GM23338 (cell line): ENCODE measurements around the gene KICS2.

ENCODE experiments used
- CREB1 ChIP-seq: fragments of 250-450 bp; sonication (Bioruptor Pico); IDR thresholded peaks from 2 replicates; pipeline ENCODE4 v1.5.0; 2020; ENCODE audit warnings: low read depth, mild to moderate bottlenecking, moderate library complexity
- CTCF ChIP-seq, 2 experiments: fragments of 200-600 bp in 1 of 2; sonication (generic) in 1 of 2; conservative IDR thresholded peaks; 2 replicates each; pipeline versions ENCODE4 v1.5.1 to v1.6.1; 2016 to 2017; ENCODE audit warnings: antibody characterized with exemption in 2 of 2, low read depth in 2 of 2, mild to moderate bottlenecking in 2 of 2, moderate library complexity in 1 of 2
- EZH2 ChIP-seq: fragments of 200-600 bp; sonication (generic); IDR thresholded peaks from one replicate; pipeline ENCODE4 v1.8.0; 2017; ENCODE audit warnings: antibody characterized with exemption, mild to moderate bottlenecking, low read depth; ENCODE audit not compliant: unreplicated experiment
- EZH2phosphoT487 ChIP-seq: fragments of 200-600 bp; sonication (generic); IDR thresholded peaks from one replicate; pipeline ENCODE4 v1.8.1; 2018; ENCODE audit warnings: antibody characterized with exemption; ENCODE audit not compliant: unreplicated experiment
- POLR2AphosphoS5 ChIP-seq: IDR thresholded peaks from 2 replicates; pipeline ENCODE4 v1.6.1; 2016; ENCODE audit warnings: antibody characterized with exemption, low read depth
- STAT1 ChIP-seq: IDR thresholded peaks from one replicate; pipeline ENCODE4 v1.6.1; 2016; ENCODE audit warnings: antibody characterized with exemption; ENCODE audit not compliant: unreplicated experiment
- ZNF114 ChIP-seq: fragments of 250-450 bp; sonication (Bioruptor Pico); IDR thresholded peaks from 2 replicates; pipeline ENCODE4 v1.5.0; 2020; ENCODE audit warnings: mild to moderate bottlenecking, moderate library complexity
- TF ChIP-seq, protein P1 (sequence below): IDR thresholded peaks from one replicate; pipeline ENCODE4 v1.6.1; 2018; ENCODE audit warnings: antibody characterized with exemption; ENCODE audit not compliant: unreplicated experiment
- TF ChIP-seq, protein P2 (sequence below): IDR thresholded peaks from 2 replicates; pipeline ENCODE4 v1.6.1; 2016; ENCODE audit warnings: antibody characterized with exemption

DNA sequence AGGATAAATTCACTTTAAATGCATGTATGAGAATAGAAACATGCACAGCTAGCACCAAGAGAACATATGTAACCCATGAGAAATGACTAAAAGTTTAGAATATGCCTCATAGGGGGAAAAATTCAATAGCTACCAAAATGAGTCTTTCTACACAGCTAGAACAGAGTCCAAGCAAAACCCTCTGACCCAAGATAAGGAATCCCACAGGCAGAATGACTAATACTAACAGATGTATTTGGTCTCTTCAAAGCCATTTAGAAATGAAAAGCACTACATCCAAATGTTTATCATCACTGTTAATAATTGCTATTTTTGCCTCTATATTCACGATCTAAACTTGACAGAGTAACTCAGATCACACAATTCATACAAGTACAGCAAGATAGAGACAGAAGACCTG is 44.0 kb downstream of the KICS2 start:
- TF ChIP-seq CTCF (conservative IDR thresholded peaks at IDR 0.05; ENCODE audit: low read depth in 2 of 2) (no peak), EZH2phosphoT487 (no peak), ZNF114 (no peak), POLR2AphosphoS5 (no peak), EZH2 (no peak), STAT1 (no peak), CREB1 (no peak)
- TF ChIP-seq, protein P1, sequence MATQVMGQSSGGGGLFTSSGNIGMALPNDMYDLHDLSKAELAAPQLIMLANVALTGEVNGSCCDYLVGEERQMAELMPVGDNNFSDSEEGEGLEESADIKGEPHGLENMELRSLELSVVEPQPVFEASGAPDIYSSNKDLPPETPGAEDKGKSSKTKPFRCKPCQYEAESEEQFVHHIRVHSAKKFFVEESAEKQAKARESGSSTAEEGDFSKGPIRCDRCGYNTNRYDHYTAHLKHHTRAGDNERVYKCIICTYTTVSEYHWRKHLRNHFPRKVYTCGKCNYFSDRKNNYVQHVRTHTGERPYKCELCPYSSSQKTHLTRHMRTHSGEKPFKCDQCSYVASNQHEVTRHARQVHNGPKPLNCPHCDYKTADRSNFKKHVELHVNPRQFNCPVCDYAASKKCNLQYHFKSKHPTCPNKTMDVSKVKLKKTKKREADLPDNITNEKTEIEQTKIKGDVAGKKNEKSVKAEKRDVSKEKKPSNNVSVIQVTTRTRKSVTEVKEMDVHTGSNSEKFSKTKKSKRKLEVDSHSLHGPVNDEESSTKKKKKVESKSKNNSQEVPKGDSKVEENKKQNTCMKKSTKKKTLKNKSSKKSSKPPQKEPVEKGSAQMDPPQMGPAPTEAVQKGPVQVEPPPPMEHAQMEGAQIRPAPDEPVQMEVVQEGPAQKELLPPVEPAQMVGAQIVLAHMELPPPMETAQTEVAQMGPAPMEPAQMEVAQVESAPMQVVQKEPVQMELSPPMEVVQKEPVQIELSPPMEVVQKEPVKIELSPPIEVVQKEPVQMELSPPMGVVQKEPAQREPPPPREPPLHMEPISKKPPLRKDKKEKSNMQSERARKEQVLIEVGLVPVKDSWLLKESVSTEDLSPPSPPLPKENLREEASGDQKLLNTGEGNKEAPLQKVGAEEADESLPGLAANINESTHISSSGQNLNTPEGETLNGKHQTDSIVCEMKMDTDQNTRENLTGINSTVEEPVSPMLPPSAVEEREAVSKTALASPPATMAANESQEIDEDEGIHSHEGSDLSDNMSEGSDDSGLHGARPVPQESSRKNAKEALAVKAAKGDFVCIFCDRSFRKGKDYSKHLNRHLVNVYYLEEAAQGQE, result no peak
- TF ChIP-seq, protein P2, sequence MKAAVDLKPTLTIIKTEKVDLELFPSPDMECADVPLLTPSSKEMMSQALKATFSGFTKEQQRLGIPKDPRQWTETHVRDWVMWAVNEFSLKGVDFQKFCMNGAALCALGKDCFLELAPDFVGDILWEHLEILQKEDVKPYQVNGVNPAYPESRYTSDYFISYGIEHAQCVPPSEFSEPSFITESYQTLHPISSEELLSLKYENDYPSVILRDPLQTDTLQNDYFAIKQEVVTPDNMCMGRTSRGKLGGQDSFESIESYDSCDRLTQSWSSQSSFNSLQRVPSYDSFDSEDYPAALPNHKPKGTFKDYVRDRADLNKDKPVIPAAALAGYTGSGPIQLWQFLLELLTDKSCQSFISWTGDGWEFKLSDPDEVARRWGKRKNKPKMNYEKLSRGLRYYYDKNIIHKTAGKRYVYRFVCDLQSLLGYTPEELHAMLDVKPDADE, result no peak
